Transverse colon (tissue), 4 donors: ENCODE results near the gene DRD4. TPM values are rescaled to one million over a fixed set of nuclear protein-coding genes. Genes with fewer than 3 reads are reported as not detected.

Experiments used
- DNase-seq: peaks from one replicate; pipeline ENCODE4 v3.0.0-alpha.2; 2019
- H3K27ac ChIP-seq, 4 donors: fragments of 200-600 bp; sonication (generic); 2 replicates each; pipeline ENCODE4 v1.5.1; 2016 to 2018; ENCODE audit warnings: inconsistent platforms in 4 of 4
- H3K27me3 ChIP-seq: fragments of 200-600 bp; sonication (generic); 2 replicates; pipeline ENCODE4 v1.5.1; 2017; ENCODE audit warnings: inconsistent platforms
- H3K36me3 ChIP-seq, 4 donors: fragments of 200-600 bp; sonication (generic); 2 replicates each; pipeline ENCODE4 v1.5.1; 2017 to 2019; ENCODE audit warnings: inconsistent platforms in 4 of 4
- H3K4me1 ChIP-seq, 4 donors: fragments of 200-600 bp; sonication (generic); 2 replicates each; pipeline ENCODE4 v1.5.1; 2017 to 2020; ENCODE audit warnings: inconsistent platforms in 4 of 4
- H3K4me3 ChIP-seq, 4 donors: fragments of 200-600 bp; sonication (generic); 1 replicate in 1 of 4; 2 replicates in 3 of 4; pipeline versions ENCODE4 v1.5.1 to v1.6.1; 2017 to 2019; ENCODE audit warnings: inconsistent platforms in 4 of 4
- H3K9me3 ChIP-seq, 2 donors: fragments of 200-600 bp; sonication (generic); 2 replicates each; pipeline ENCODE4 v1.5.1; 2017 to 2019; ENCODE audit warnings: inconsistent platforms in 2 of 2
- CTCF ChIP-seq, 5 experiments: fragments of 200-600 bp in 3 of 5; fragments of 450-650 bp in 2 of 5; sonication (generic) in 3 of 5; IDR thresholded peaks; 1 replicate in 2 of 5; 2 replicates in 3 of 5; pipeline ENCODE4 v1.5.1; 2016 to 2017; ENCODE audit warnings: antibody characterized with exemption in 5 of 5, inconsistent platforms in 3 of 5, mild to moderate bottlenecking in 2 of 5, moderate library complexity in 1 of 5
- EP300 ChIP-seq: sonication (generic); formaldehyde crosslinking; IDR thresholded peaks from one replicate; pipeline ENCODE4 v1.6.1; 2017; ENCODE audit warnings: antibody characterized with exemption, low read depth
- POLR2A ChIP-seq: fragments of 450-650 bp; IDR thresholded peaks from one replicate; pipeline ENCODE4 v1.6.1; 2016; ENCODE audit warnings: antibody characterized with exemption, mild to moderate bottlenecking, moderate library complexity
- POLR2AphosphoS5 ChIP-seq, 3 donors: sonication (generic); formaldehyde crosslinking; IDR thresholded peaks; one replicate each; pipeline ENCODE4 v1.6.1; 2016; ENCODE audit warnings: antibody characterized with exemption in 3 of 3
- WGBS, 2 donors: methylation state at CpG; one replicate each; pipeline ENCODE4 v1.1.5; 2018; ENCODE audit warnings: low coverage in 1 of 2; 5-methylcytosine and 5-hydroxymethylcytosine counted together
- in situ Hi-C, 4 donors: fragments of 200-750 bp; cut with MboI; loops; one replicate each; pipeline versions ENCODE4 v1.15.0 to v1.15.1; 2017; ENCODE audit warnings: low sequenced_read_pairs in 3 of 4, low pct_ligation_motif_present in 1 of 4, low pct_unique_long_range_greater_than_20kb in 1 of 4
- intact Hi-C: fragments of 100-400 bp; cut with DNase I; formaldehyde crosslinking; loops from one replicate; pipeline ENCODE4 v1.15.1; 2023; ENCODE audit warnings: low total_unique reads
- total RNA-seq, 4 donors: library from RNA; depleted of rRNA; stranded (reverse); fragments of >200 nt; gene quantifications; one replicate each; pipeline ENCODE4 v1.1.0, GENCODE V29; 2016

Gene DRD4
- total RNA-seq, 4 donors from 2014 or later = not detected

GRCh38 chr11:680970-681369 is 43.9 kb downstream of the DRD4 start:
- H3K27me3 ChIP-seq = no peaks in the 10 kb centered on the region
- intact Hi-C loops = no loop called here
- TF ChIP-seq POLR2A (no peak), CTCF (IDR thresholded peaks at IDR 0.05) (no peak), POLR2AphosphoS5 (IDR thresholded peaks at IDR 0.05) (no peak), EP300 (no peak)
- H3K36me3 ChIP-seq = peaks cover 0 to 28% (median 9%) of the 10 kb centered on the region in 4 donors
- no peak overlapping the region for H3K27ac ChIP-seq
- 88 to 91% methylated on average over 5 to 13 of the region's 13 CpGs for WGBS, 2 donors
- no peaks in the 10 kb centered on the region for H3K9me3 ChIP-seq
- in situ Hi-C loops = no loop called here
- no peak for DNase-seq
- no peak overlapping the region for H3K4me3 ChIP-seq
- no peaks in the 10 kb centered on the region for H3K4me1 ChIP-seq

- Histone ChIP-seq H3K4me1 (peaks cover 0 to 11% (median 5%) of the 10 kb centered on the region in 4 donors), H3K36me3 (peaks cover 0 to 27% (median 12%) of the 10 kb centered on the region in 4 donors), H3K27me3 (no peaks in the 10 kb centered on the region), H3K9me3 (no peaks in the 10 kb centered on the region), H3K4me3 (no peak overlapping the region), H3K27ac (no peak overlapping the region)
- WGBS, 2 donors = 93 to 94% methylated on average over 7 to 27 of the region's 30 CpGs
- in situ Hi-C loops (no loop called here), intact Hi-C loops (no loop called here)
- TF ChIP-seq CTCF (IDR thresholded peaks at IDR 0.05) = no peak
- TF ChIP-seq EP300 = no peak
- no peak for DNase-seq
Measured at GRCh38 chr11:686451-687243, 49.6 kb downstream of the DRD4 start.

GRCh38 chr11:687751-688150 is 50.7 kb downstream of the DRD4 start:
- no peak for TF ChIP-seq POLR2AphosphoS5 (IDR thresholded peaks at IDR 0.05)
- no peak for TF ChIP-seq EP300
- no peak for TF ChIP-seq POLR2A
- no peak for TF ChIP-seq CTCF (IDR thresholded peaks at IDR 0.05)
- Histone ChIP-seq H3K4me3 (no peak overlapping the region), H3K27me3 (no peaks in the 10 kb centered on the region), H3K27ac (no peak overlapping the region), H3K9me3 (no peaks in the 10 kb centered on the region), H3K36me3 (peaks cover 0 to 27% (median 12%) of the 10 kb centered on the region in 4 donors), H3K4me1 (peaks cover 0 to 12% (median 10%) of the 10 kb centered on the region in 4 donors)
- intact Hi-C loops = no loop called here
- 70 to 89% methylated on average over 2 to 13 of the region's 13 CpGs for WGBS, 2 donors
- in situ Hi-C loops = no loop called here
- no peak for DNase-seq

GRCh38 chr11:688681-689080 is 51.6 kb downstream of the DRD4 start:
- intact Hi-C loops (no loop called here), in situ Hi-C loops (no loop called here)
- no peaks in the 10 kb centered on the region for H3K27me3 ChIP-seq
- no peak for DNase-seq
- 89 to 90% methylated on average over 2 to 9 of the region's 9 CpGs for WGBS, 2 donors
- H3K36me3 ChIP-seq = peaks cover 0 to 24% (median 10%) of the 10 kb centered on the region in 4 donors
- no peak overlapping the region for H3K27ac ChIP-seq
- TF ChIP-seq POLR2A (no peak), CTCF (IDR thresholded peaks at IDR 0.05) (no peak), POLR2AphosphoS5 (IDR thresholded peaks at IDR 0.05) (no peak), EP300 (no peak)
- no peaks in the 10 kb centered on the region for H3K9me3 ChIP-seq
- no peak overlapping the region for H3K4me3 ChIP-seq
- H3K4me1 ChIP-seq = peaks cover 5 to 19% (median 16%) of the 10 kb centered on the region in 4 donors
